GM19397 (cell line): ENCODE data around the gene CARS2.
"Not testable (repeated sequence)": the region's sequence is repeated elsewhere in the genome, so short reads cannot be mapped to it uniquely, and the experiment has no call there.

Experiments
- ATAC-seq: cut with Tn5 transposase; IDR thresholded peaks from one replicate; pipeline ENCODE4 v1.9.1; 2021; ENCODE audit warnings: mild to moderate bottlenecking, moderate library complexity; ENCODE audit not compliant: unreplicated experiment

CARS2 gene

DNA sequence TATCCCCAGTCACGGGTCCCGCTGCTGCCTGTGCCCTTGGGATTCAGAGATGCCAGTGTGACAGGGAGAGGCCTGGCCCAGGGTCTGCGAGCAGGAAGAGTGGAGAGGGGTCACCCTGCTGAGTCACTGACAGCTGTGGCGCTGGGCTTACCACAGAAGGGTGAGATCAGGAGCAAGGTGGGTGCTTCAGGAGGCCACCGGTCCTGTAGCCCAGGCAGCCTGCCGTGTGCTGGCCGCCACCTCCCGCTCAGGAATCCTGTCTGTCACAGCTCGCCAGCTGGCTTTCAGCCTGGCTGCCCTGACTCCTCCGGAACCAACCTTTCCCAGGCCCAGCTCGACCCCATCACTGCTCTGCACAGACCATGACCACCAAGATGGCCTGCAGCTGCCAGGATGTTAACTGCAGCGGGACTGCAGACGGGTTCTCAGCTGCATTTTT lies 65.3 kb downstream of the CARS2 start:
- ATAC-seq = no peak

DNA sequence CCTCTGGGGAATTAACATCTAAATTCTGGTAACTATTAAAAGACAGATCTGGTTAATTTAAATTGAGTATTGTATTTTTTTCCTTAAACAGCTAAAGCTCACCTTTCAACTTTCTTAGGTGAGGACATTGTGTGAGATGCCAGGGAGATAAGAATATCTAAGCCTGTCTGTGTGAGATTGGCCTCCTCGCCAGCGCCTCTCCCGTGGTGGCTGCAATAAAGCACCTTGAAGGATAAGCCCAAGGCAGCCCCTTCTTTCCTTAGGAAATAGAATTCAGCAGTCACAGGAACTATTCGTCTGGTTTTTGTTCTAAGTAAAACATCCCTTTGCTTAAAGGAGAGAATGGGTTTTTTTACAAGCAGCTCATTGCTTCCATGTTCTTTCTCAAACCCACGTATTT lies 66.0 kb downstream of the CARS2 start:
- no peak for ATAC-seq

DNA sequence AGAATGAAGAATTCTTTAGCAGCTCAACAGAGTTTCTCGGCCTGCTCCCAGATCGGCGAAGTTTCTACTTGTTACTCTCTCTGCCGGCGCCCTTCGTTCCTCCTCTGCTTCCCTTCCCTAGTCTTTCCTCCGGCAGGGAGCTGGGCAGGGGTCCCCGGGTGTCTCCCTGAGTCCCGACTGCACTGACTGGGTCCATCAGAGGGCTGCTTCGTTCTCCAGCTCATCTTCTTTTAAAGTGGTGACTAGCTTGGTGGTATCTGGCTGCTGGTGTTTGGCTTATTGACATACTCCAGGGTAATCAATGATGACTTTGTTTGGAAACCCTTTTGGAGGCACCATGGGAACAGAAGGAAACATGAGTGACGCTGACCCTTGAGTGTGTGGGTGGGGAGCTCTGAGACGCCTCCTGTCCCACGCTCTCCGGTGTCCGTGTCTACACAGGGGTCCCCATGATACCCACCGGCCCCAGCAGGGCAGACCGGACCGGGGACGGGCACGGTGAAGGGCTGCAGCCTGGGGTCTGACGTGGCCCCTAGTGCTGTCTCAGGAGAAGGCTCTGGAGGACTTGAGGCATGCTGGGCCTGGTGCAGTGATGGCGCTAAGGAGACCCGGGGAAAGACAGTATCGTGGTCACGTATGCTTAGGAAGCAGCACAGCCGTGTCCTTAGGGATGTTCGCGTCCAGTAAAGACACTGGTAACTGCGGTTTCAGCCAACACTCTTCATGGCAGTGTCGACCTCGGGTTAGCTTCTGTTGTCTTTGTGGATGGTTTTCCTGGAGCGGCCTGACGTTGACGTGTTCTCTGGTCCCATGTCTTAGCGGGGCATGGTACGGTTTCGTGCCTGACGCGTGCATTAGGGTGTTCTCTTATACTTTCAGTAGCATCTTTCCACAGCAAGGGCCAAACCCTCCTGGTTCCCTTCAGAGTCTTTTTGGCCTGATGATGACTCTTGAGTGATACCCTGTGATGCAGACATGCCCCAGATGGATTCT lies 66.8 kb downstream of the CARS2 start:
- no peak for ATAC-seq

DNA sequence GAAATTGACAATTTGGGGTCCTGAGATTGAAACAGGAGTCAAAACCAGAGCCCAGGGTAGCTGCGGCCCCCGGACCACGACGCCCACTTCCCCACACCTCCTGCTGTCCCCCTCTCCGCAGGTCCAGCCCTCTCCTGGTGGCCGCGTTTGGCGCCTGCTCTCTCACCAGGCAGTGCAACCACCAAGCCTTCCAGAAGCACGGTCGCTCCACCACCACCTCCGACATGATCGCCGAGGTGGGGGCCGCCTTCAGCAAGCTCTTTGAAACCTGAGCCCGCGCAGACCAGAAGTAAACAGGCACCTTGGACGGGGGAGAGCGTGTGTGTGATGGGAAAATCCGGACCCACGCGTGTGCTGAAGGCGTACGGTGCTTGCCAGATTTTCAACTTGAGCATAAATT lies 67.7 kb downstream of the CARS2 start:
- ATAC-seq = no peak

DNA sequence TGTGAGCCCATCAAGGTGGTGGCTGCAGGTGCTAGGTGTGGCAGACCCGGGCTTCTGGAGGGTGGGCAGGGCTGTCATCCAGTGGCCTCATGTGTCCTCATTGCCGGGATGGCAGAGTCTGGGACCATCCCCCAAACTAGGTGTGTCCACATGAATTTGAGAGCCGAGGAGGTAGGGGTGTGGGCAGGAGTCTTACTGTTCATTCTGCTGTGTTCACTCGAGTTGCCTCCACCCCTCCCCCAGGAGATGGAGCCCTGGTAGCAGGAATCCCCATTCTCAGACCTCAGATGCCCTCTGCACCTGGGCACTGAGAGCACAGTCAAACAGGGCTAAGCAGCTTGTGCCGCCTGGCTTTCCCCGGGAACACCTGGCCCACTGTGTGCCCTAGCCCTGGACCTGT lies 68.2 kb downstream of the CARS2 start:
- ATAC-seq = no peak

DNA sequence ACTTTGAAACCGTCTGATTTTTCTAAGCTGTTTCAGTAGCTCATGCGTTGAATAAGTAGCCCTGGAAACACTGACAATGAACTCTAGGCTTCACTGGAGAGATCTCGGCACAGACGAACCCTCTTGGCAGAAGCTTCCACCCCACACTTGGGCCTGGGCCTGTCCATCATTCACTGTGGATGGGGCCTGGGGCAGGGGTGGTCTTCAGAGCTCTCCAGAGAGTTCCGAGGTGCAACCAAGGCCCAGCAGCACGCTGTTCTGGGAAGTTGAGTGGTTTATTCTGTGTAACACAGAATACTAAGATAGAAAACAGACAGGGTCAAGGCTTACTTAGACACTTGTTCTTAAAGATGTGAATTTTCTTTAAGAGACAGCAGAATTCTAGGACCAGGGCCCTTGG lies 68.6 kb downstream of the CARS2 start:
- ATAC-seq = no peak

DNA sequence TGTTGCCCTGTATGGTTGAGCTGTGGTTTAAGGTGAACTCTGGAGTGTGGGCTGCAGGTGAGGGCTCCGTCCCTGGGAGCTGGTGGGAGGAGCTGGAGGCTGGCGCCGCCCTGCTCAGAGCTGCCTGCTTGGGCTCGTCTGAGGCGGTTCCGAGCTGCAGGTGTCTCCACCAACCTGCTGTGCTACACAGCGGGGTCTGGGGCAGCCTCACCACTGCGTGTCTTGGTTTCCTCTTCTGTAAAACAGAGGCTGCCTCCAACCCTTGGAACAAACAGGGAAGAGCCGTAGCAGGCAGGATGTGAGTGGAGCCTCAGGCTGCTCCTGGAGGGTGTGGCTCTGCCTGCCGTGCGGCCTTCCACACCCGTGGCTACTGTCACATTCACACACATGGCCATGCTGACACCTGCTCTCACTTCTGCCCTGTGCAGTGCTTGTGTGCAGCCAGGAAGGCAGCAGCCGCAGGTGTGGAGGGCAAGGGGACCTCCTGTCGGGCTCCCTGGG lies 69.2 kb downstream of the CARS2 start:
- no peak for ATAC-seq

DNA sequence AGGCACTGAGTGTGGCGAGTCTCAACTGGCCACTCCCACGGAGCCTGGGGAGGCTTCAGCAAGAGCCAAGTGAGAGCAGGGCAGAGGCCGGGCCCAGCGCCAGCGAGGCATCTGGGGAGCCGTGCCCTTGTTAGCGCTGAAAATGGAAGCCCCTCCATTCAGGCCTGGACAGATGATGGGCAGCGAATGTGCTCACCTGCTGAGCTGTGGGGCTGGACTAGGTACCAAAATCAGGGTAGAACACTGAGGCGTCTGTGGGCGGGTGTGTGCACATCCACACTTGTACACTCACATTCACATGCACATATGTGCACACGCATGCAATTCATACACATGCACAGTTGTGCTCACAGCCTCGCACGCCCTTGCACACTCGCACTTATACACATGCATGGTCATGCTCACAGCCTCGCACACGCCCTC lies 69.9 kb downstream of the CARS2 start:
- no peak for ATAC-seq

DNA sequence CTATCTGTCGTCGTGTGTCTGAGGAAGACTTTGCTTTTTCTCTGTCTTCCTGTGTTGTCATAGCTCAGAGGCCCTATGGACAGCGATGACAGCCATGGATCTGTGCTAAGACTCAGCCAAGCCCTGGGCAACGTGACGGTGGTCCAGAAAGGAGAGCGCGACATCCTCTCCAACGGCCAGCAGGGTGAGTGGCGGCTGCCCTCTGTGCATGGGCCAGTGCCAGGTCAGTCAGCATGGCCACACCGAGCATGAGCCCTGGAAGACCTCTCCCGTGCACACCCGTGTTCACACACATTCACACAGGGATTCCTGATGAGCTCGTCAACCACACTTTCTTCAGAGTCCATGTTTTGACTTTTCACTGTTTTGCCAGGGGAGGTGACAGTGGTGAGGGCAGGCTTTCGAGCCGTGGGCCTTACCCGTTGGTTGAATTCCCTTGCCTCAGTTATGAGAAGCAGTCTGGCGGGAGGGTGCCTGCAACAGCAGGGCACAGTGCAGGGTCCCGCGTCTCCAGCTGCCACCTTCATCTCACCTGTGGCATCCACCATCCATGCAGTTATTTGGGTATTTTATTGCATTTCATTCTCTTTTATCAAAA lies 70.4 kb downstream of the CARS2 start:
- no peak for ATAC-seq

DNA sequence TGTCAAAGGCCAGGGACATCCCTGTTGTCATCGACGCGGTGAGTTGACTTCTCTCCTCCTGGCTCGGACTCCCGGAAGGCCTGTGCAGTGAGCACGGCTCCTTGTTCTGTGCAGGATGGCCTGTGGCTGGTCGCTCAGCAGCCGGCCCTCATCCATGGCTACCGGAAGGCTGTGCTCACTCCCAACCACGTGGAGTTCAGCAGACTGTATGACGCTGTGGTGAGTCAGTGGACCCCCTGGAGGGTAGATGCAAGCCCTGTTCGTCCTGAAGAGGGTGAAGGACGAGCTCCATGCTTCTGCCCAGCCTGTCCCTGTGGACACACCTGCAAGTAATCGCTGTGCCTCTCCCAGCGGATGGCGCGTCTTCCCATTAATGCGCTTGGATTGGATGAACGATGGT lies 71.4 kb downstream of the CARS2 start:
- no peak for ATAC-seq

DNA sequence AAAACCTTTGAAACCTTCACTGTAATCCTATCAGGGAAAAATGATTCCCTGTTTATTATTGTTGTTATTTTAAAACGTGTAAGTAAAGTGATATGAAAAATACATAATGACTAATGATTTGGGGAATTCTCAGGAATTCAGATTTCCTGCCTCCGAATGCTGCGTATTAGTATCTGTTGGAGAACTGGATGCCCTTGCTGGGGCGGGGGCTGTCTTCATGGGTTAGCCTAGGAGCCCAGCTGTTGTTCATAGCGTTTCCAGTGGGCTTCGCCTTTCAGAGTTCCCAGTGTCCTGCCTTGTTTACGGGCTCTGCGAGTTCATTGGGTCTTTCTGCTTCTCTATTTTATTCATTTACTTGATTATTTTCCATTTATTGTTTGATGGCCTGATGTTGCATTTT lies 72.1 kb downstream of the CARS2 start:
- ATAC-seq = no peak

DNA sequence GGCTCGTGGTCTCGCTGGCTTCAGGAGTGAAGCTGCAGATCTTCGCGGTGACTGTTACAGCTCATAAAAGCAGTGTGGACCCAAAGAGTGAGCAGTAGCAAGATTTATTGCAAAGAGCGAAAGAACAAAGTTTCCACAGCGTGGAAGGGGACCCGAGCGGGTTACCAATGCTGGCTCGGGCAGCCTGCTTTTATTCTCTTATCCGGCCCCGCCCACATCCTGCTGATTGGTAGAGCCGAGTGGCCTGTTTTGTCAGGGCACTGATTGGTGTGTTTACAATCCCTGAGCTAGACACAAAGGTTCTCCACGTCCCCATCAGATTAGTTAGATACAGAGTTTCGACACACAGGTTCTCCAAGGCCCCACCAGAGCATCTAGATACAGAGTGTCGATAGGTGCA lies 73.7 kb downstream of the CARS2 start:
- ATAC-seq = not testable (repeated sequence)

DNA sequence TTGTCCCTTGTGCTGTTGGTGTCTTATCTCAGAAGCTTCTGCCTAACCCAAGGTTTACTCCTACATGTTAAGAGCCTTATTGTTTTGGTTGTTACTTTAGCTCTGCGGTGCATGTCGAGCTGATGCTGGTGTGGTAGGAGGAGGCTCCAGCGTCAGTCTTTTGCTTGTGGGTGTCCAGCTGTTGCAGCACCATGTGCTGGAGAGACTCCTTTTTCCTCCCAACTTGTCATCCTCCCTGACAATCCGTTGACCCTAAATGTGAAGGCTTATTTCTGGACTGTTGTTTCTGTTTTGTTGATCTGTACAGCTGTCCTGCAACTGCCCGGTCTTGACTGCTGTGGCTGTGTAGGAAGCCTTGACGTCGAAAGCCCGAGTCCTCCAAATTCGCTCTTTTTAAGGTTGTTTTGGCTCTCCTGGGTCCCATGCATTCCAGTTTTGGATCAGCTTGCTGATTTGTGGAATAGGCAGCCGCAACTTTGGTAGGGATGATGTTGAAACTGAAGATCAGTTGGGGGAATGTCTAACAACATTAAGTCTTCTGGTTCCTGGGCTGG lies 75.3 kb downstream of the CARS2 start:
- no peak for ATAC-seq

DNA sequence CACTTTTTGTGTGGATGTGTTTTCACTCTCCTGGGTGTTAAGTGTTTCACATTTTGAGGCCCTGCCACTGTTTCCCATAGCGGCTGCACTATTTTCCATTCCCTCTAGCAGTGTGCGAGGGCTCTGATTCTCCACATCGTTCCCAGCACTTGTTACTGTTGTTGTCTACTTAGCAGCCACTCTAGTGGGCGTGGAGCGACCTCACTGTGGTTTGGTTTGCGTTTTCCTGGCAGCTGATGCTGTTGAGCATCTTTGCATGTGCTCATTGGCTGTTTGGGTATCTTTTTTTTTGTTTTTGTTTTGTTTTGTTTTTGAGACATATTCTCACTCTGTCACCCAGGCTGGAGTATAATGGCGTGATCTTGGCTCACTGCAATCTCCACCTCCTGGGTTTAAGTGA lies 76.2 kb downstream of the CARS2 start:
- ATAC-seq = no peak

DNA sequence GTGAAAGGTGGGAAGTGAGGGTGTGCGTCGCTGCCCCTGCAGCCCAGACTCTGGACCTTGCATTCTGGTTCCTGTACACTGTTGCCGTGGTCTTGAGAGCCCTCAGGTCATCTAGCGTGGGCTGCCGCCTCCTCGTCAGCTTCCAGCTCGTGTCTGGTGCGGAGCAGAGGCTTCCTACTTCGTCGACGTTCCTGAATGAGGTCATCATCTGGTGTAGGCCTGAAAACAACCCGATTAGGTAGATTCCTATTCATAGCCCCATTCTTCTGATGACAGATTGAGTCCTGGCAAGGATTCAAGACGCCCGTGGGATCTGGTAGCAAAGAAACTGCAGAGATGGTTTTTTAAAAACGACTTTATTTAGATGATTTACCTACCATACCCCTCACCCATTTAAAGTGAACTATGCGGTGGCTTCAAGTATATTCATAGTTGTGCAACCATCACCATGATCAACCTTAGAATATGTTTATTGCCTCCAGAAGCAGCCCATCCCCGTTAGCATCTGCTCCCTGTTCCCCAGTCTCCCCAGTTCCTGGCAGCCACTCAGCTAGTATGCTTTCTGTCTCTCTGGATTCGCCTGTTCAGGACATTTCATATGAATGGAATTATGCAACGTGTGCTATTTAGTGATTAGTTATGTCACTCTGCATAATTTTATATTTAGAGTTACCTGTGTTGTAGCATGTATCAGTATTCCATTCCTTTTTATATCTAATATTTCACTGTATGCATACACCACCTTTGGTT lies 76.8 kb downstream of the CARS2 start:
- ATAC-seq = no peak

DNA sequence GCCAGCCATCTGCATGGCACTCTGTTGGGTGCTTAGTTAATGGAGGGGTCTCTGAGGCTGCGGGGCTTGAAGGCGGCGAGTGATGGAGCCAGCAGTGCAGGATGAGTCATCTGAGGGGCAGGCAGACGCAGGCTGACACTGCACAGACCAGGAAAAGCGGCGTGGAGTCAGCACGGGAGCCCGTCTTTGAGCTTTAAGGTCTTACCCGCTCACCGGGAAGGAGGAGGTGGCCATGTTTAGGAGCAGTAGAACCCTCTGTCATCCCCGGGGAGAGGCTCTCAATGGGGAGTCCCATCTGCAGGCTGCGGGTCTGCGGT lies 77.5 kb downstream of the CARS2 start:
- ATAC-seq = no peak

DNA sequence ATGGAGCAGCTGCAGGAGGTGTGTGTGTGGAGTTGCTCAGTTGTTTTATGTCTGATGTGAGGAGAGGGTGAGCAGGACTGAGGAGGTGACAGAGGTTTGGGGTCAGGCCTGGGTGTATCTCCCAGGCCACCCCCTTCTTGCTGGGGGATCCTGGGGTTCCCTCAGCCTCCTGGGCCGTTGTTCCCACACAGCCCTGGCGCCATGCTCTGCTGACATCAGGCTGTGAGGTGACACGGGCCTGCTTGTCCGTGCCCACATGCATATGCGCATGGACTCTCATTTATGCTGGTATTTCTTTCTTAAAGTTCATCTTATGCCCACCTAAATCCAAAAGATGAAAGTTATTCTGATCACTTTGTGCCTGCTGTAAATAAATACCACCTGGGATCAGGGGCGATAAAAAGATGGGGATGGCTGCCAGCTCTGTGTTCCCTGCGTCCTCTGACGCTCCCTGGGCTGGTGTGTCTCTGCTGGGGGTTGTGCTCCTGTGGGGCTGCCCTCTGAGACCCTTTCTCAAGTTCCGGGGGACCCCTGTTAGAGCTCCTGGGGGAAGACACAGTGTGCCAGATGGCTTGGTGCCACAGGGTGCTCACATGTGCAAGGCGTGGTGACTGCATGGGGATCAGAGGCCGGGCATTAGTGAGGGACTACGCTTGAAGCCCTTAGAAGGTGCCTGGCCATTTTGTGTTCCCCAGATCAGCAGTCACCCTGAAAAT lies 78.0 kb downstream of the CARS2 start:
- no peak for ATAC-seq

DNA sequence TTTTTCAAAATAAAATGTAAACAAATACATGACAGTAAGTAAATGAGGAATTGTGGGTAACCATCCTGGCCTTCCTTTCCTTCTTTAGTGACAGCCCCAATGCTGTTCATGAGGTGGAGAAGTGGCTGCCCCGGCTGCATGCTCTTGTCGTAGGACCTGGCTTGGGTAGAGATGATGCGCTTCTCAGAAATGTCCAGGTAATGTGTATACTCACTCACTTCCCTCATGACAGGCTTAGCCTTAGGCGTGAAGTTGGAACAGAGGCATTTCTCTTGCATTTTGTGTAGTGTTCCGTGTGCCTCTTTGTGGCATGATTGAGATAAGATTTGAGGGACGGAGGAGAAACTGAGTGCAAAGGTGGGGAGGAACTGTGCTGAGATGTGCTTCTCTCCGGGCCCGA lies 78.6 kb downstream of the CARS2 start:
- no peak for ATAC-seq

DNA sequence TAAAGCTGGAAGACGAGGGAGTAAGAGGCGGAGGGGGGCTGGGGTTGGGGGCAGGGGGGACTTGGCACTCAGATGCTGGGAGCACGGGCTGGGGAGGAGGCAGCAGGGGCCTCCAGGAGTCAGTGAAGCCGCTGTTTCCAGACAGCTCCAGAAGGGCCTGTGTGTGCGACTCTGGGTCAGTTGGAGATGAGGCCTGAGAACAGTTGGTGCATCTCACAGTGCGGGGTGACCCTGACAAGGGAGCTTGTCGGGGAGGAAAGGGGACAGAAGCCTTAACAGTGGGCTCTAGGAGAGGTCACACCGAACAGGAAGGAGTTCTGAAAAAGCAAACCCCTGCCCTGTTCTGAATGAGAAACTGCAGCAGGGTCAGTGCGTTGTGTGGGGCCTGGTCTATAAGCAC lies 79.4 kb downstream of the CARS2 start:
- ATAC-seq = no peak

DNA sequence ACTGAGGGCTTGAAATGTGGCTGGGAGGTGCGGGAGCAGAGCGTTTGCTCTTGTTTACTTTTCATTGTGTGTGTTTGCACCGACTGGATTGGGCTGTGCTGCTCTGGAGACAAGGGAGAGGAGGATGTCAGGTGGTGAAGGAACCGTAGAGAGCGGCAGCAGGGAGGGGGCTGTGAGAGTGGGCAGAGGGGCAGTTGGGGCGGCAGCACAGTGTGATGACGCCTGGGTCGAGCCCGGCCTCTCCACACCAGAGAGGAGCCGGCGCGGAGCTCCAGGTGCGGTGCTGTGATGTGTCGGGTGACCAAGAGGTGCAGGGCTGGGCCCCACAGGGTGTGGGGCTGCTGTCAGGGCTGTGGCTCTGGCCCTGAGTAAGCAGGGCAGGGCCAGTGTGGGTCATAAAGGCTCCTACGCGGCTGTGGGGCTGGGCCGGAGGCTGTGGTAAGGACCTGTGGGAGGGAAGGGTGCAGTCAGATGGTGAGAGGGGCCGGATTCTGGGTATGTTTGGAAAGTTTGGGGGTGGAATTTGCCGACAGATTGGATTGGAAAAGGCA lies 80.1 kb downstream of the CARS2 start:
- no peak for ATAC-seq
